ENCODE results near the gene ADD2.
A peak's percentile ranks its signal among the peaks of the same experiment; 100 is the strongest.
"Not testable (repeated sequence)": the region's sequence is repeated elsewhere in the genome, so short reads cannot be mapped to it uniquely, and the experiment has no call there.

Gene ADD2

GRCh38 chr2:70767699-70768589 lies at the start of gene ADD2:
Gene ADD2, minus strand, starts transcription at chr2:70768200. Its CDS starts 61,792 bp downstream, at chr2:70706408.
- no peak for DNase-seq

- DNase-seq: no peak
Measured at GRCh38 chr2:70817284-70817954, 49.4 kb upstream of the ADD2 start.

DNA sequence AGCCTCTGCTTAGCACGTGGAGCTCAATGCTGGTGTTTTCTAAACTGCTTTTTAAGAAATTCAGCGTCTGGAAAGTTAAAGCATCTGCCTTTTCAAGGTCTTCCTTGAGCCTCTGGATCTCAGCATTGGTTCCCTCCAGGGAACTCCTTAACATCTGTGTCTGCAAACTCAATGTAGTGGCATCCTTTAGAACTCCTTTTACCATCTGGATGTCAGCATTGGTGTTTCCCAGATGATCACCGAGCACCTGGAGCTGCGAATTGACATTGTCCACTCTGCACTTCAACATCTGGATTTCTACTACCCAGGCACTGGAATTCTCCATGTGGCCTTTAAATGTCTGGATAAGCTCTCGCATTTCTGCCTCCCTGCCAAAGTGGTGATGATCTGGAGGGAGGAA lies 48.7 kb upstream of the ADD2 start:
- DNase-seq: no peak

DNA sequence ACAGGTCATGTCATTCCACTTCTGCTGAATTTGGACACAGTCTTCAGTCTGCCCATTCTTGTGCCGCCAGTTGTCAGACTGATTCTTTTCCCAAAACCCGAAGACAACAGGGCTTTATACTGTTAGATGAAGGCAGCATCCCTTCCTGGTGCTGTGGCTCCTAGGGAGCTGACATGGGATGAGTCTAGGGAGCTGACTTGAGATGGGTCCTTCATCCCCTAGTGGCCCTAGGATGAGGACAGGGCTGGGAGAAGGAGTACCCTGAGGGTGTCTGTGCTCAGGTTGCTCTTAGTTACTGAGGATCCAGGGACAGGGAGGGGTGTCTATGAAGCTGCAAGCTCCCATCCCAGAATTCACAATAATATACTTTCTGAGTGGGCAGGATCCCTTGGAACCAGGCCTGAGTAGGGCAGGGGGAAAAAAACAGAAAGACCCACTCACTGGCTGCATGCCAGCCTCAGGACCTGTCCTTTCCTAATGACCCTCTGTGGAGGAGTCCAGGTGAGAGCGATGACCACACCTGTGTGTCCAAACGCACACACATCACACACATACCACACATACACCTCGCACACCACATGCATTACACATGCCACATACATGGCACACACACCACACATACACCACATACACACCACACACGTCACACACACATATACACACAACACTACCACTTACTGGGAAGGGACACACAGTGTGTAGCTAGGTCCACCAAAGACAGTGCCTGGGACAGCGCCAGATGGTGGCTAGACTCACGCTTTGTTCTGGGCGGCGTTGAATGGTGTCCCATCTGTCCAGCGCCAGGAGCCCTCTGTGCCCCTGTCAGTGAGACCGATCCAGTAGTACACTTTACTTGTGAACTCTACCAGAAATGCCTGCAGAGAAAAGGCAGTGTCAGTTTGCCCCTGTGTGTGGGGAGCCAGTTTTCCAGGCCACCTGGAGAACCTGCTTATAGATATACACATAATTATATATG lies 41.3 kb upstream of the ADD2 start:
- DNase-seq: no peak

- no peak for DNase-seq
Measured at GRCh38 chr2:70807828-70808118, 39.8 kb upstream of the ADD2 start.

DNA sequence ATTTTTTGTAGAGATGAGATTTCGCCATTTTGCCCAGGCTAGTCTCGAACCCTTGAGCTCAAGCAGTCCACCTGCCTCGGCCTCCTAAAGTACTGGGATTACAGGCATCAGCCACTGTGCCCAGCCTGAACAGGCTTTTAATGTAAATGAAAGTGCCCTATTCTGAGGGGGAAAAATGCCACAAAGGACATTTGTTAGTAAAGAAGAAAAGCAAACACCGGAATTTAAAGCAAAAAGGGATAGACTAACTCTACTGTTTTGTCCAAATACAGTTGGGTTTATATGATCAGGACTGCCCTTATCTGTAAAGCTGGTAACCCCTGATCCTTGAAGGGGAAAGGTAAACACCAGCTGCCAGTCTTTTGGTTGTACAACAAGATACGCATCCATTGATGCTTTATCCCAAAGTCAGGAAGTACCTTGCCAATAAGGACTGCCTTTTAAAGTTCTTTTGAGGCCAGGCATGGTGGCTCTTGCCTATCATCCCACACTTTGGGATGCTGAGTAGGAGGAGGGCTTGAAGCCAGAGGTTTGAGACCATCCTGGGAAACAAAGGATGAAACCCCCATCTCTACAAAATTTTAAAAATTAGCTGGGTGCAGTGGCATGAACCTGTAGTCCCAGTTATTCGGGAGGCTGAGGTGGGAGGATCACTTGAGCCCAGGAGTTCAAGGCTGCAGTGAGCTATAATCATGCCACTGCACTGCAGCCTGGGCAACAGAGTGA lies 39.3 kb upstream of the ADD2 start:
- no peak for DNase-seq

DNA sequence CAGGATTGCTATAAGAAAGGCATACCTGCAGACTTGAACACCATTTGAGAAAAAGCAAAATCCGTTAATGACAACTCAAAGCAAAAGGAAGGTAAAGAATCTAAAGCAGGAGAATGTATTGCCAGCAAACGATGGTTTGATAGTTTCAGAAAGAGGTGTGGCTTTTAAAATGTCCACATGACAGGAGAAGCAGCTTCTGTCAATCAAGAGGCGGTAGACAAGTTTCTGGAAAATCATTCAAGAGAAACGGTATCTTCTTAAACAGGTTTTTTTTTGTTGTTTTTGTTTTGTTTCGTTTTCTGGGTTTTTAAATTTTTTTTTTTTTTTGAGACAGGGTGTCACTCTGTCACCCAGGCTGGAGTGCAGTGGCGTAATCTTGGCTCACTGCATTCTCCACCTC lies 38.6 kb upstream of the ADD2 start:
- DNase-seq: no peak

GRCh38 chr2:70806013-70806412 lies 38.0 kb upstream of the ADD2 start:
- DNase-seq: no peak

GRCh38 chr2:70801607-70802263 lies 33.7 kb upstream of the ADD2 start:
- DNase-seq: no peak

- DNase-seq: no peak
Measured at GRCh38 chr2:70799706-70800105, 31.7 kb upstream of the ADD2 start.

DNA sequence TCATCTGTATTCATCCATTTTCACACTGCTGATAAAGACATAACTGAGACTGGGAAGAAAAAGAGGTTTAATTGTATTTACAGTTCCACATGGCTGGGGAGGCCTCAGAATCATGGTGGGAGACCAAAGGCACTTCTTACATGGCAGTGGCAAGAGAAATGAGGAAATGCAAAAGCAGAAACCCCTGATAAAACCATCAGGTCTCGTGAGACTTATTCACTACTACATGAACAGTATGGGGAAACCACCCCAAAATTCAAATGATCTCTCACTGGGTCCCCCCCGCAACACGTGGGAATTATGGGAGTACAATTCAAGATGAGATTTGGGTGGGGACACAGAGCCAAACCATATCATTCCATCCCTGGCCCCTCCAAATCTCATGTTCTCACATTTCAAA lies 30.0 kb upstream of the ADD2 start:
- DNase-seq: not testable (repeated sequence)

DNA sequence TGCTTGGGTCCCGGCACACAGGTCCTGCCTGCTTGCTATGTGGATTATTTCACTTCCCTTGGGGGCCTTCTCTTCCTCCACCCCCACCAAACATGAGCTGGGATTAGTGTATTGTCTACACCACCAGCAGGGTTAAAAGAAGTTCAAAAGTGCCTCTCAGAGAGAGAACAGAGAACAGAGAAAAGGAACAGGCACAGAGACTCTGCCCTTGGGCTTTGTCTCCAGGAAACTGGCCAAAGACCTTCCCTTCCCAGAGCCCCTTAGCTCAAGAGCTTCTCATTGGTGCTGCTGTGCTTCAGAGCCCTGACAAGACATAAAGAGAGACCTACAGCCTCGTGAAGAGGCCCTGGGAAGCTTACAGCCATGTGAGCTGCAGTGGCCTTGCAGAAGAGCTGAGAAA lies 29.5 kb upstream of the ADD2 start:
- DNase-seq: no peak

GRCh38 chr2:70796262-70796661 lies 28.3 kb upstream of the ADD2 start:
- no peak for DNase-seq

DNA sequence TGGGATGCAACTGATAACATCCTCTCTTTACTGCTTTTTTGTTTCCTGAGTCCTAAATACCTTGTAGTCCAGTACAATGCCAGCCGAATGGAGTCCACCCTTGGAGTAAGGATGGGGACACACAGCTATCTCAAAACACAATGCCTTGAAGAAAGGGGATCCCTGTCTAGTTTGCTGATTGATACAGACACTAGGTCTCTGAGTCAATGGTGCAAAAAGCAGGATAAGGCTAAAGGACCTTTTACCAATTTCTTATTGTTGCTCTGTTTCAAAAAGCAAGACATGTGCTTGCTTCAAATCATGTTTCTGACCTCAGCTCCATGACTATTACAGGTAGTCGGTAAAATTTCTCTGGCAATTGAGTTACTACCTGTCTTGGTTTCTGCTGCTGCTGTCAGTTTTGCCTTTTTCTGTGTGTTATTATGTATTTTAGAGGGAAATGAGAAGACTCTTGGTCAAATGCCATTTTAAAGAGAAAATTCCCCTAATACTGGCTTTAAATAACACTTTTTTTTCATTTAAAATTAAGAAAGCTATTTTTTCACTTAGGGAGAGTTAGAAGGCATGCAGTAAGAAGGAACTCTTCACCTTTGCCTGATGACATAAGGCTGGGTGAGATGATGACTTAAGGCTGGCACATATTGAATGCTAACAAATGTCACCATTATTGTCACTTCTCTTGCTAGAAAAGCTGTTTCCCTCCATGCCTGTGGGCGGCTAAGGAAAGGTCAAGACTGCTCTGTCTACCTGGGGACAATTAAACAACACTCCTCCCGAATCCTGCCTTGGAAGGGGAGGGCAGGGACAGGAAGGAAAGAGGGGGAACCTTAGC lies 27.4 kb upstream of the ADD2 start:
- DNase-seq: no peak

- no peak for DNase-seq
Measured at GRCh38 chr2:70793450-70793849, 25.4 kb upstream of the ADD2 start.

- DNase-seq: no peak
Measured at GRCh38 chr2:70790136-70790828, 22.3 kb upstream of the ADD2 start, which contains the start of gene FIGLA. Gene FIGLA, minus strand, starts transcription at chr2:70790643. Its CDS starts 5 bp downstream, at chr2:70790638.

GRCh38 chr2:70789304-70790135 lies 21.5 kb upstream of the ADD2 start:
- peak; percentile 57 for DNase-seq

DNA sequence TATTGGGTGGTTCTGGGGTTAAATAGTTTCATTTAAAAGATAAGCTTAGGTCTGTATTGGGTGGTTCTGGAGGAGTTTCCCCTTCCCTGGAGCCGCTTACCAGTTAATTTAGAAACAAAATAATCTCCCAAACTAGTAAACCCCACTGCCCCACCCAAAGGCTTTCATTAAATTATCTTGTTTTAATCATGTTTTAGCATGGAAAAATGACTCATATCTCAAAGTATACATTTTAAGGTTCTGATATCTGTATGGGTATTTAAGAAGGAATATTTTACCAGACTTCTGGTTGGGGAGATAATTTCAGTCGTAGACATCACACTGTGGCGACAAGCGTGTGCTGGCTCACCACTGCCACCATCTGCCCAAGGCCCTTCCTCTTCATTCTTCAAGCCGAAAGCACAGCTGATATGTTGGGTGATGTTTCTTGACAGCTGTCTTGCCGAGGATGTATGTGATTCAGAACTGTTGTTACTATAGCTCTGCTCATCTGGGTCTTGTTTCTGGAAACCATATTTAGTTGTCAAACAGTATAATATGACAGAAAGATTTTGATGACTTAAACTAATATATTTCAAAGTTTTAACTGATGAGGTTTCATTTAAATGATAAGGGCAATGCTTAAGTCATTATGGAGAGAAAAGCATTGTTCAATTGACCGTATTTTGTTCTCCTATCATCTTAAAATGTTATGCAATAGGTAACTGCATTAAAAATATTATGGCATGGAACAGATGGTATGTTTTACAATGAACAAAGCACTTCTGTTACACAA lies 17.3 kb upstream of the ADD2 start:
- no peak for DNase-seq

- no peak for DNase-seq
Measured at GRCh38 chr2:70784320-70784719, 16.3 kb upstream of the ADD2 start.
